GM19099 (cell line): Measurements from ENCODE around the gene ANKRD40.

Source experiments
- POLR2A ChIP-seq: IDR thresholded peaks from 3 replicates; pipeline ENCODE4 v1.6.1; 2011; ENCODE audit warnings: low read depth; ENCODE audit not compliant: insufficient read length; ENCODE audit errors: extremely low read depth

Gene ANKRD40

GRCh38 chr17:50659179-50659578 is 48.5 kb downstream of the ANKRD40 start:
- TF ChIP-seq POLR2A: no peak

GRCh38 chr17:50658616-50659015 is 49.1 kb downstream of the ANKRD40 start:
- TF ChIP-seq POLR2A: no peak

- no peak for TF ChIP-seq POLR2A
Measured at GRCh38 chr17:50657627-50658026, 50.1 kb downstream of the ANKRD40 start.

GRCh38 chr17:50657054-50657453 is 50.7 kb downstream of the ANKRD40 start:
- TF ChIP-seq POLR2A: no peak

GRCh38 chr17:50656509-50656908 is 51.2 kb downstream of the ANKRD40 start:
- no peak for TF ChIP-seq POLR2A

- TF ChIP-seq POLR2A: no peak
Measured at GRCh38 chr17:50653738-50654137, 54.0 kb downstream of the ANKRD40 start.

GRCh38 chr17:50651661-50652060 is 56.1 kb downstream of the ANKRD40 start:
- TF ChIP-seq POLR2A: no peak

- no peak for TF ChIP-seq POLR2A
Measured at GRCh38 chr17:50649042-50649908, 58.4 kb downstream of the ANKRD40 start.

- no peak for TF ChIP-seq POLR2A
Measured at GRCh38 chr17:50647187-50647586, 60.5 kb downstream of the ANKRD40 start.

- no peak for TF ChIP-seq POLR2A
Measured at GRCh38 chr17:50645748-50646682, 61.7 kb downstream of the ANKRD40 start.
